HAP-1 (cell line): ENCODE measurements around the gene HAPLN2.
"Not testable (repeated sequence)": the region's sequence is repeated elsewhere in the genome, so short reads cannot be mapped to it uniquely, and the experiment has no call there.

Experiments used
- DNase-seq, 2 experiments: peaks; one replicate each; pipeline ENCODE4 v3.0.0-alpha.2; 2016 to 2020; ENCODE audit warnings: low spot score in 2 of 2
- H3K27me3 ChIP-seq: fragments of 250-450 bp; sonication (Bioruptor Pico); 2 replicates; pipeline ENCODE4 v1.5.1; 2020; ENCODE audit warnings: low read depth, mild to moderate bottlenecking, moderate library complexity
- H3K36me3 ChIP-seq: fragments of 250-450 bp; sonication (Bioruptor Pico); replicated peaks from 2 replicates; pipeline ENCODE4 v1.5.1; 2020; ENCODE audit warnings: mild to moderate bottlenecking
- H3K4me1 ChIP-seq: fragments of 250-450 bp; sonication (Bioruptor Pico); 2 replicates; pipeline ENCODE4 v1.5.1; 2020; ENCODE audit warnings: mild to moderate bottlenecking
- H3K4me3 ChIP-seq: fragments of 250-450 bp; sonication (Bioruptor Pico); 2 replicates; pipeline ENCODE4 v1.5.1; 2020; ENCODE audit warnings: mild to moderate bottlenecking, moderate library complexity
- H3K9me3 ChIP-seq: fragments of 250-450 bp; sonication (Bioruptor Pico); 2 replicates; pipeline ENCODE4 v1.5.1; 2020; ENCODE audit warnings: mild to moderate bottlenecking, moderate library complexity
- in situ Hi-C: fragments of 300-500 bp; cut with MboI; formaldehyde crosslinking; loops from 3 replicates; pipeline ENCODE4 v1.14.3; 2020; ENCODE audit warnings: low sequenced_read_pairs, inconsistent platforms, mixed read lengths

Gene HAPLN2

GRCh38 chr1:156586323-156586722 lies 32.9 kb upstream of the HAPLN2 start:
- Histone ChIP-seq H3K4me1 (peaks cover 6% of the 10 kb centered on the region), H3K4me3 (no peak overlapping the region), H3K36me3 (no peaks in the 10 kb centered on the region), H3K27me3 (no peaks in the 10 kb centered on the region), H3K9me3 (no peaks in the 10 kb centered on the region)
- DNase-seq, result no peak
- in situ Hi-C loops, result no loop called here

DNA sequence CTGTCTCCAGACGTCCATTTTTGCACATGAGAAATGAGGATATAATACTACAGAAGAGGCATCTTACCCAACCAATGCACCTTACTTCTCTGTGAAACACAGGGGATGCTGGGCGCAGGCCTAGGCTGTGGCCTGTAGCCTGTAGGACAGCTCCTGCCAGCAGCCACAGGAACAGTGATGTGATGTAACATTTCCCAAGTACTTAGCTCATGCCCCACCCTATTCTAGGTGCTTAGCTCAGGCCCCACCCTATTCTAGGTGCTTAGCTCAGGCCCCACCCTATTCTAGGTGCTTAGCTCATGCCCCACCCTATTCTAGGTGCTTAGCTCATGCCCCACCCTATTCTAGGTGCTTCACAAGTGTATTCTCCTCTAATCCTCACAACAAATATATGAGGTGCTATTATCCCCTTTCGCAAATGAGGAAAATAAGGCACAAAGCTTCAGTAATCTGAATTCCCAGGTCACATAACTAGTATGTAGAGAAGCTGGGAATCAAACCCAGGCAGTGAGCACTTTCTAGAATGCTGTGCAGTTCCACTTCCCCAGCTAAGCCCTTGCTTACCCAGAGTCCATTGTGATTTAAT lies 32.2 kb upstream of the HAPLN2 start:
- H3K27me3 ChIP-seq, result no peaks in the 10 kb centered on the region
- in situ Hi-C loops, result no loop called here
- H3K36me3 ChIP-seq, result no peaks in the 10 kb centered on the region
- H3K9me3 ChIP-seq, result no peaks in the 10 kb centered on the region
- H3K4me3 ChIP-seq, result no peak overlapping the region
- peaks cover 7% of the 10 kb centered on the region for H3K4me1 ChIP-seq
- no peak for DNase-seq

DNA sequence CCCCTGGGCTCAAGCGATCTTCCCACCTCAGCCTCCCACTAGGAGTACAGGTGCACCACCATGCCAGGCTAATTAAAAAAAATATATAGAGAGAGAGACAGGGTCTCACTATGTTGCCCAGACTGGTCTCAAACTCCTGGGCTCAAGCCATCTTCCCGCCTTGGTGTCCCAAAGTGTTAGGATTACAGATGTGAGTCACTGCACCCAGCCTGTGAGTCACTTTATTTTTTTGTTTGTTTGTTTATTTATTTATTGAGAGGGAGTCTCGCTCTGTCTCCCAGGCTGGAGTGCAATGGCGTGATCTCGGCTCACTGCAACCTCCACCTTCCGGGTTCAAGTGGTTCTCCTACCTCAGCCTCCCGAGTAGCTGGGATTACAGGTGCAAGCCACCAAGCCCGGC lies 31.3 kb upstream of the HAPLN2 start:
- in situ Hi-C loops, DNase-seq, H3K27me3 ChIP-seq, H3K36me3 ChIP-seq, H3K4me3 ChIP-seq, H3K4me1 ChIP-seq, H3K9me3 ChIP-seq: not testable (repeated sequence)

- in situ Hi-C loops, result no loop called here
- Histone ChIP-seq H3K4me3 (no peak overlapping the region), H3K36me3 (peaks cover 22% of the 10 kb centered on the region)
These were observed 29.7 kb upstream of the HAPLN2 start for GRCh38 chr1:156589546-156589945.

DNA sequence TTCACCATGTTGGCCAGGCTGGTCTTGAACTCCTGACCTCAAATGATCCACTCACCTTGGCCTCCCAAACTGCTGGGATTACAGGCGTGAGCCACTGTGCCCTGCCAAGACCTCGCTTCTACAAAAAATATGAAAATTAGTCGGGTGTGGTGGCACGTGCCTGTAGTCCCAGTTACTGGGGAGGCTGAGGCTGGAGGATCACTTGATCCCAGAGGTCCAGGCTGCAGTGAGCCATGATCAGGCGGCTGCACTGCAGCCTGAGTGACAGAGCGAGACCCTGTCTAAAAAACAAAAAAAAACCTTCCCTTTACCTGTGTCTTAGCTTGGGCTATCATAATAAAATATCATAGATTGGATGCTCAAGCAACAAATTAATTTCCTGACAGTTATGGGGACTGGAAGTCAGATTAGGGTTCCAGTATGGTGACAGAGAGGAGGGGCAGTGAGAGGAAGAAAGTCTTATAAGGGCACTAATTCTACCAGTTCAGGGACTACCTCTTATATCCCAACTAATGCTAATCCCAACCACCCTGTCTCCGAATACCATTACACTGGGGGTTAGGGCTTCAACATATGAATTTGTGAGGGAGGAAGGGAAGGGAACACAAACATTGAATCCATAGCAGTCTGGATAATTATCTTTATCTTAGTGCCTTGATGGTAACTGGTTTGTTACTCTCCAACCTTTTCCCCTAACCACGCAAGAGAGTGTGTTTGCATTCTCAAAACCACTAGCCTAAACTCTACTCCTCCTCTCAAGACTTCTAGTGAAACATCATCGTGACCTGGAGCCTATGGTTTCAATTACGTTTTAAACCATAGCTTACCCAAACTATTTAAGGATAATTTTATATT lies 28.7 kb upstream of the HAPLN2 start:
- no peak overlapping the region for H3K4me3 ChIP-seq
- H3K36me3 ChIP-seq, result peaks cover 32% of the 10 kb centered on the region
- H3K4me1 ChIP-seq, result peaks cover 7% of the 10 kb centered on the region
- in situ Hi-C loops, result no loop called here
- H3K27me3 ChIP-seq, result no peaks in the 10 kb centered on the region
- H3K9me3 ChIP-seq, result no peaks in the 10 kb centered on the region
- no peak for DNase-seq

More at GRCh38 chr1:156589546-156589945, 29.7 kb upstream of the HAPLN2 start:
- H3K27me3 ChIP-seq, result no peaks in the 10 kb centered on the region
- peaks cover 7% of the 10 kb centered on the region for H3K4me1 ChIP-seq
- H3K9me3 ChIP-seq, result no peaks in the 10 kb centered on the region
- no peak for DNase-seq

DNA sequence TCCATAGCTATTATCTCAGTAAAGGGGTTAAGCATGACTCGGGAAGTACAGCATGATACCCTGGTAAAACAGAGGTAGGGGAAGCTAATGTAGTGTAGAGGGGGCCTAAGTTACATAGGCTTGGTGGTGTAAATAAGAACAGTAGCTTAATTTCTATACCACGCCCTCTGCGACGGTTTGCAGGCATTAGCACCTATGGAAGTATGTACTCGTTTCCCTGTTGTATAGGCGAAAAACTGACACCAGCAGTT lies 28.1 kb upstream of the HAPLN2 start:
- in situ Hi-C loops, result no loop called here
- peak in 1 of 2 experiments; percentile 29 for DNase-seq
- Histone ChIP-seq H3K4me1 (peaks cover 7% of the 10 kb centered on the region), H3K27me3 (no peaks in the 10 kb centered on the region), H3K4me3 (peak overlapping the region; percentile 84), H3K36me3 (peaks cover 37% of the 10 kb centered on the region), H3K9me3 (no peaks in the 10 kb centered on the region)

GRCh38 chr1:156591432-156592157 lies 27.6 kb upstream of the HAPLN2 start, which contains the start of gene NAXE:
TSS of gene NAXE (plus strand) at chr1:156591776. CDS start at chr1:156591805, 29 bp downstream.
- in situ Hi-C loops, result no loop called here
- peak; percentile 43 to 79 for DNase-seq

GRCh38 chr1:156592158-156592909 lies 26.9 kb upstream of the HAPLN2 start:
- peak in 1 of 2 experiments; percentile 40 for DNase-seq
- H3K27me3 ChIP-seq, result no peaks in the 10 kb centered on the region
- H3K36me3 ChIP-seq, result peaks cover 50% of the 10 kb centered on the region
- peak overlapping the region; percentile 84 for H3K4me3 ChIP-seq
- H3K4me1 ChIP-seq, result peaks cover 7% of the 10 kb centered on the region
- no peaks in the 10 kb centered on the region for H3K9me3 ChIP-seq
- in situ Hi-C loops, result no loop called here

More at GRCh38 chr1:156591432-156592157, 27.6 kb upstream of the HAPLN2 start, which contains the start of gene NAXE:
- Histone ChIP-seq H3K4me1 (peaks cover 7% of the 10 kb centered on the region), H3K9me3 (no peaks in the 10 kb centered on the region), H3K27me3 (no peaks in the 10 kb centered on the region), H3K4me3 (peak within 1 kb of the TSS; percentile 84), H3K36me3 (peaks cover 42% of the 10 kb centered on the region)

DNA sequence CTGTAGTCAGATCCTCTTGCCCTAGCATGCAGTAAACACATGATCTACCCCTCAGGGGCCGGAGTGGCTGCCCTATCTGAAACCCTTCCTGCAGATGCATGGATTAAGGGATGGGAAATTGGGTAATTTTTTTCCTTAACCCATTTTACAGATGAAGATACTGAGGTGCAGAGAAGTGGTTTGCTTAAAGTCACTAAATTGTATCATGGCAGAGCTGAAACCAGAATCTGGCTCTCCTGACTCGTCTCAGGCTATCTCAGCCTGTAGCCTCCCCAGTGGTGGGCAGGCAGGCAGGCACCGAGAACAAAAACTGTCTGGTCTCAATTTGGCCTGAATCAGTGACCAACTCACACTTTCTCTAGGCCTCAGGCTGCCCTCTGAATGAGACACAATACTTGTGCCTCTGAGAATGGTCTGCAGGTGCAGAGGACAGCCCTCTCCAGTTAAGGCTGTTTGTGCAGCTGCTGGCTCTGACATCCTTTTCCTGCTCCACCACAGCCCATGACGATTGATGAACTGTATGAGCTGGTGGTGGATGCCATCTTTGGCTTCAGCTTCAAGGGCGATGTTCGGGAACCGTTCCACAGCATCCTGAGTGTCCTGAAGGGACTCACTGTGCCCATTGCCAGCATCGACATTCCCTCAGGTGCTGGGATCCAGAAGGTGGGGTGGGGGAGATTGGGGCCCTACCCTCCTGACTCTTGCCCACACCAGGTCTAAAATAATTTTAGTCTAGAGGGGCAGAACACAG lies 26.1 kb upstream of the HAPLN2 start:
- in situ Hi-C loops, result no loop called here
- peaks cover 7% of the 10 kb centered on the region for H3K4me1 ChIP-seq
- no peaks in the 10 kb centered on the region for H3K27me3 ChIP-seq
- peaks cover 57% of the 10 kb centered on the region for H3K36me3 ChIP-seq
- DNase-seq, result no peak
- no peaks in the 10 kb centered on the region for H3K9me3 ChIP-seq
- peak overlapping the region; percentile 84; the same call in 1 of the 2 replicates for H3K4me3 ChIP-seq

- Histone ChIP-seq H3K36me3 (peaks cover 62% of the 10 kb centered on the region), H3K9me3 (no peaks in the 10 kb centered on the region), H3K4me3 (no peak overlapping the region), H3K4me1 (peaks cover 7% of the 10 kb centered on the region), H3K27me3 (no peaks in the 10 kb centered on the region)
- in situ Hi-C loops, result no loop called here
- no peak for DNase-seq
These were observed 25.6 kb upstream of the HAPLN2 start for GRCh38 chr1:156593661-156593989.

DNA sequence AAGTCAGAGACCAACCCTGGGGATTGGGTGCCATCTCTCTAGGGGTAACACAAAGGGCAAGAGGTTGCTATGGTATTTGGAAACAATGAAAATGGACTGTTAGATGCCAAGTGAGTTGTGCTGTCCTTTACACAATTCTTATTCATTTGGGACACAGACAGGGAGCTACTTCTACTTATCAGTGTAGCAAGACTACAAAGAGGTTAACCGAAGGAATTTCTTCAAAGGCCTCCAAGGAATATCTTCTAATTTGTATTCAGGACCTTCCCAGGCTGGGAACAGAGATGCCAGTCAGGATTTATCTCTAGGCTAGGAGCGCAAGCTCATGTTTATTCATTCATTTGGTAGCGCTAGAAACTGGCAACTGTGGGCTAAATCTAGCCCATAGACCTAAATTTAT lies 25.0 kb upstream of the HAPLN2 start:
- no peak for DNase-seq
- Histone ChIP-seq H3K9me3 (no peaks in the 10 kb centered on the region), H3K36me3 (peaks cover 67% of the 10 kb centered on the region), H3K27me3 (no peaks in the 10 kb centered on the region), H3K4me1 (peaks cover 7% of the 10 kb centered on the region), H3K4me3 (no peak overlapping the region)
- in situ Hi-C loops, result no loop called here

DNA sequence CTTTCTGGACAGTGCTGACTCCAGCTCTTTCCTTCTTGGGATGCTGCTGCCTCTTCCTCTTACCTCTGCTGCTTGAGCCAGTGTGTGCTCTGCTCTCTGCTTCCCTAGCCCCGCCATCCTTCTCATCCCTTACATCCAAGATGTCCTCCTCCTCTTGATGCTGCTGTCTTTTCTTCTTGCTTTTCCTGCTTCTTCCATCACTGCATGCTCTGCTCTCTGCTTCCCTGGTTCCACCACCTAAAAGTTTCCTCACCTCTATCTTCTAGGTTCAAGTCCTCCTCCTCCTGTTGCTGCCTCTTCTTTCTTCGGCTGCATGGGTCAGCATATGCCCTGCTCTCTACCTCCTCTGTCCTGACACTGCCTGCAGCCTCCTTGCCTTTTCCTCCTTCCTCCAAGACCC lies 24.2 kb upstream of the HAPLN2 start:
- Histone ChIP-seq H3K36me3 (peaks cover 71% of the 10 kb centered on the region), H3K4me1 (peaks cover 10% of the 10 kb centered on the region), H3K9me3 (no peaks in the 10 kb centered on the region), H3K27me3 (no peaks in the 10 kb centered on the region), H3K4me3 (no peak overlapping the region)
- DNase-seq, result no peak
- in situ Hi-C loops, result no loop called here

DNA sequence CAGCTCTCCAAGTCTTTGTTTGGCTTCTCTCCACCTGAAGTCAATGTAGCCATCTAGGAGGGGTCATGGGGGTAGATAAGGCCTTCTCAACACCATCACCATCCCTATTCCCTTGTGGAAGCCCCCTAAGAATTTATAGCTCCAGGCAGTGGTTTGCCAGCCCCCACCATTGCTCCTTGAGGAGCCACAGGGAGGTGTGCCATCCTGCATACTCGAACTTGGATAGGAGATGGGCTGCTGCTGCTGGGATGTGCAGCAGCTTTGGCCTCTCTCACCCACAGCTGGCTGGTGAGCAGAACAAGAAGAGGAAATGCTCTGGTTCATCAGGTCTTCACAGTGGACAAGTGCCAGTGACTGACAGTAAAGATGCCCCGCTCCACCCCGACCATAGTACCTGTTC lies 22.8 kb upstream of the HAPLN2 start:
- Histone ChIP-seq H3K9me3 (no peaks in the 10 kb centered on the region), H3K4me1 (peaks cover 9% of the 10 kb centered on the region; the same call in 1 of the 2 replicates), H3K27me3 (no peaks in the 10 kb centered on the region), H3K36me3 (peaks cover 71% of the 10 kb centered on the region), H3K4me3 (no peak overlapping the region)
- in situ Hi-C loops, result no loop called here
- DNase-seq, result no peak
